Astrocyte (in vitro differentiated cells and primary cell): ENCODE data around the gene DCBLD2. TPM values are rescaled to one million over a fixed set of nuclear protein-coding genes. Genes with fewer than 3 reads are reported as not detected.

Experiments used
- DNase-seq: peaks from one replicate; pipeline ENCODE4 v3.0.0-alpha.2; 2010; ENCODE audit warnings: low read depth
- FAIRE-seq: peaks from 2 replicates; lab custom pipeline; 2011; peaks lifted over from hg19 to GRCh38; lab: Jason Lieb, UNC
- H2AFZ ChIP-seq: 2 replicates; pipeline ENCODE4 v1.6.0; 2012; ENCODE audit warnings: low read depth, low read length, inconsistent platforms
- H3K27ac ChIP-seq: 2 replicates; pipeline ENCODE4 v1.5.1; 2011; ENCODE audit warnings: low read depth, low read length, inconsistent platforms
- H3K27me3 ChIP-seq: 2 replicates; pipeline ENCODE4 v1.6.0; 2011; ENCODE audit warnings: low read length, inconsistent platforms; ENCODE audit not compliant: insufficient read depth
- H3K36me3 ChIP-seq: 2 replicates; pipeline ENCODE4 v1.5.1; 2011; ENCODE audit warnings: low read length, inconsistent platforms; ENCODE audit not compliant: insufficient read depth
- H3K4me1 ChIP-seq: 2 replicates; pipeline ENCODE4 v1.5.1; 2011; ENCODE audit warnings: low read length, inconsistent platforms; ENCODE audit not compliant: insufficient read depth
- H3K4me2 ChIP-seq: 2 replicates; pipeline ENCODE4 v1.6.0; 2012; ENCODE audit warnings: low read length, inconsistent platforms
- H3K4me3 ChIP-seq: 2 replicates; pipeline ENCODE4 v1.5.1; 2011; ENCODE audit warnings: low read depth, mild to moderate bottlenecking, low read length, inconsistent platforms; ENCODE audit not compliant: insufficient read depth
- H3K79me2 ChIP-seq: 2 replicates; pipeline ENCODE4 v1.6.0; 2012; ENCODE audit warnings: mild to moderate bottlenecking, low read length, inconsistent platforms; ENCODE audit not compliant: insufficient read depth
- H3K9ac ChIP-seq: 2 replicates; pipeline ENCODE4 v1.6.0; 2012; ENCODE audit warnings: mild to moderate bottlenecking, low read length, inconsistent platforms
- H3K9me3 ChIP-seq: 2 replicates; pipeline ENCODE4 v1.5.1; 2012; ENCODE audit warnings: low read depth, mild to moderate bottlenecking, low read length, inconsistent platforms; ENCODE audit not compliant: insufficient read depth
- H4K20me1 ChIP-seq: 2 replicates; pipeline ENCODE4 v1.6.0; 2012; ENCODE audit warnings: low read length, inconsistent platforms; ENCODE audit not compliant: insufficient read depth
- H3K27ac Mint-ChIP-seq: one replicate; pipeline ENCODE4 v1.8.0; 2021; ENCODE audit warnings: mild to moderate bottlenecking, mixed read lengths; ENCODE audit not compliant: unreplicated experiment
- H3K27me3 Mint-ChIP-seq: one replicate; pipeline ENCODE4 v1.8.0; 2021; ENCODE audit warnings: low read depth, mixed read lengths; ENCODE audit not compliant: unreplicated experiment
- H3K36me3 Mint-ChIP-seq: one replicate; pipeline ENCODE4 v1.8.0; 2021; ENCODE audit warnings: low read depth, mixed read lengths; ENCODE audit not compliant: unreplicated experiment
- H3K4me1 Mint-ChIP-seq: one replicate; pipeline ENCODE4 v1.8.0; 2021; ENCODE audit warnings: low read depth, mixed read lengths; ENCODE audit not compliant: unreplicated experiment
- H3K4me3 Mint-ChIP-seq: one replicate; pipeline ENCODE4 v1.8.0; 2021; ENCODE audit warnings: mild to moderate bottlenecking, moderate library complexity, mixed read lengths; ENCODE audit not compliant: unreplicated experiment
- H3K9me3 Mint-ChIP-seq: one replicate; pipeline ENCODE4 v1.8.0; 2021; ENCODE audit warnings: mild to moderate bottlenecking, mixed read lengths; ENCODE audit not compliant: unreplicated experiment
- EZH2 ChIP-seq: IDR thresholded peaks from 2 replicates; pipeline ENCODE4 v1.6.1; 2012; ENCODE audit warnings: mild to moderate bottlenecking, low read length, inconsistent platforms; ENCODE audit not compliant: insufficient read depth
- total RNA-seq: library from RNA; stranded (reverse); gene quantifications from 2 replicates; pipeline ENCODE4 v1.2.1, GENCODE V29; 2021
- TF ChIP-seq, protein P1 (sequence below): IDR thresholded peaks from 2 replicates; pipeline ENCODE4 v1.5.1; 2011; ENCODE audit warnings: low read depth, mild to moderate bottlenecking, inconsistent platforms, low read length, moderate library complexity; ENCODE audit not compliant: insufficient read depth

DCBLD2 gene
- total RNA-seq, 1 donor from 2014 or later: 243 TPM

DNA sequence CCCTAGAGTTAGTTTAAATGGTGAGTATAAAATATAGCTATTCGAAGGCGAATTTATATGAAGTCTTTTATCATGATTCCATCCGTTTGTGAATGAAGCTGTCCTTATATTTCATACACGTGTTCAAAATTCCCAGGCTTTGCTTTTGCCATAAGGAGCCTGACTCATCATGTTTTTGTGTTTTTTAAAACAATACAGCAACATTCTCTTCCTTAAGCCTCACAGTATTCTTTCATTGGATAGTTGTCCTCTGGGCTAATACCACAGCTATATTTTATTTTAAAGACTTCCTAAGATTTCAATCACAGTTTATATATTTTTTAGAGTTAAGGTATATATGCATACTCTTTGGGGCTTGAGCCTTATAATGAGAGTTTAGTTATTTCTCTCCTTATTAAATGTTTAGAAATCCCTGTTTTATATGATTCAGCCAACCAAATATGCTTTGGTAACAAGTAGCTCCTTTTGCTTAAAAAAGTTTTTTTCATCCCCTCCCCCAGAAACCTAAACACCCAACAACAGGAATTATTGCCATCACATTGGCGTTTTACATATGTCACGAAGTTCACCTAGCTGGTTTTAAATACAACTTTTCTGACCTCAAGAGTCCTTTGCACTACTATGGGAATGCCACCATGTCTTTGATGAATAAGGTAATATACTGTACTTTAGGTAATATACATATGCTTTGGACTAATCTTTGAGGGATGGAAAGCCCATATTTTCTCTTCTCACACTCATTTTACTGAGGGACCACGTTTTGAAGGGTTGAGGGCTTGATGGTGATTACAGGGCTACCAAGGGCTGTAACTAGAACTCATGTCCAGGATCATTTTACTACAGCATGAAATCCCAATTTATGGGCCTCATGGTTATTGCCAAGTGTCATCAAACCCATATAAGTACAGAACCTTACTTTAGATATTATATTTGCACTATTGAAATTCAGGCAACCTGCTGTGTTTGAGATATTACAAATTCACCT is 109.9 kb downstream of the DCBLD2 start:
- peak; percentile 45 for FAIRE-seq
- H3K27ac ChIP-seq: no peak overlapping the region

DNA sequence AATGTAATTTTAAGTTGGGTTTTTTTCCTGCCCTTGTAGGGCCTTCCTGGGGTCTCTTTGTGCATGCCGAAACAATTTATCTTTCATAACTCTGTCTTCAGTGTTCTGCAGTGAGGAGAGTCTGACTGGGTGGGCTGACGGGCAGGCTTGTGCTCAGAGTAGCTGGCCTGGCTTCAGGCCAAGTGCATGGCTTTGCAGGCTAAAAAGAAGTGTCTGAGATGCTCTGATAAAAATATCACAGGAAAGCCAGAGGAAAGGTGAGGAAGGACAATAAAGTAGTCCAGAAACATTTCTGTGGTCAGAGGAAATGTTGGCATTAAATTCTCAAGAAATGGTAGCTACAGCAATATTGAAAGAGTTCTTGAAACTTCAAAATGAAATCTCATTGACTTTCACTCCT is 112.8 kb downstream of the DCBLD2 start:
- H3K9me3 Mint-ChIP-seq: no peaks in the 10 kb centered on the region
- H3K4me3 Mint-ChIP-seq: no peak overlapping the region
- H3K4me1 ChIP-seq: peaks cover 39% of the 10 kb centered on the region
- TF ChIP-seq, protein P1, sequence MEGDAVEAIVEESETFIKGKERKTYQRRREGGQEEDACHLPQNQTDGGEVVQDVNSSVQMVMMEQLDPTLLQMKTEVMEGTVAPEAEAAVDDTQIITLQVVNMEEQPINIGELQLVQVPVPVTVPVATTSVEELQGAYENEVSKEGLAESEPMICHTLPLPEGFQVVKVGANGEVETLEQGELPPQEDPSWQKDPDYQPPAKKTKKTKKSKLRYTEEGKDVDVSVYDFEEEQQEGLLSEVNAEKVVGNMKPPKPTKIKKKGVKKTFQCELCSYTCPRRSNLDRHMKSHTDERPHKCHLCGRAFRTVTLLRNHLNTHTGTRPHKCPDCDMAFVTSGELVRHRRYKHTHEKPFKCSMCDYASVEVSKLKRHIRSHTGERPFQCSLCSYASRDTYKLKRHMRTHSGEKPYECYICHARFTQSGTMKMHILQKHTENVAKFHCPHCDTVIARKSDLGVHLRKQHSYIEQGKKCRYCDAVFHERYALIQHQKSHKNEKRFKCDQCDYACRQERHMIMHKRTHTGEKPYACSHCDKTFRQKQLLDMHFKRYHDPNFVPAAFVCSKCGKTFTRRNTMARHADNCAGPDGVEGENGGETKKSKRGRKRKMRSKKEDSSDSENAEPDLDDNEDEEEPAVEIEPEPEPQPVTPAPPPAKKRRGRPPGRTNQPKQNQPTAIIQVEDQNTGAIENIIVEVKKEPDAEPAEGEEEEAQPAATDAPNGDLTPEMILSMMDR: no peak
- TF ChIP-seq EZH2: no peak
- no peak overlapping the region for H3K4me3 ChIP-seq
- FAIRE-seq: no peak
- H3K9me3 ChIP-seq: no peaks in the 10 kb centered on the region
- no peaks in the 10 kb centered on the region for H3K27me3 ChIP-seq
- H2AFZ ChIP-seq: no peak overlapping the region
- H3K27ac ChIP-seq: no peak overlapping the region
- H3K9ac ChIP-seq: no peak overlapping the region
- no peaks in the 10 kb centered on the region for H3K36me3 ChIP-seq
- H3K4me2 ChIP-seq: no peak overlapping the region
- no peaks in the 10 kb centered on the region for H3K79me2 ChIP-seq
- H3K4me1 Mint-ChIP-seq: peaks cover 41% of the 10 kb centered on the region
- no peak overlapping the region for H3K27ac Mint-ChIP-seq
- H4K20me1 ChIP-seq: peaks cover 13% of the 10 kb centered on the region
- H3K27me3 Mint-ChIP-seq: no peaks in the 10 kb centered on the region
- H3K36me3 Mint-ChIP-seq: peaks cover 2% of the 10 kb centered on the region
- DNase-seq: no peak

More for the DNA sequence above, 109.9 kb downstream of the DCBLD2 start:
- H3K27me3 Mint-ChIP-seq: no peaks in the 10 kb centered on the region
- no peak overlapping the region for H3K4me3 Mint-ChIP-seq
- H3K36me3 Mint-ChIP-seq: peaks cover 3% of the 10 kb centered on the region
- H3K9me3 ChIP-seq: no peaks in the 10 kb centered on the region
- no peak overlapping the region for H2AFZ ChIP-seq
- no peak overlapping the region for H3K9ac ChIP-seq
- no peak overlapping the region for H3K27ac Mint-ChIP-seq
- no peaks in the 10 kb centered on the region for H3K79me2 ChIP-seq
- H3K9me3 Mint-ChIP-seq: no peaks in the 10 kb centered on the region
- DNase-seq: no peak
- no peak overlapping the region for H3K4me3 ChIP-seq
- peaks cover 17% of the 10 kb centered on the region for H3K36me3 ChIP-seq
- H3K4me1 Mint-ChIP-seq: peaks cover 21% of the 10 kb centered on the region
- TF ChIP-seq, protein P1: no peak
- TF ChIP-seq EZH2: no peak
- H3K4me1 ChIP-seq: peaks cover 13% of the 10 kb centered on the region
- peaks cover 25% of the 10 kb centered on the region for H4K20me1 ChIP-seq
- no peaks in the 10 kb centered on the region for H3K27me3 ChIP-seq
- no peak overlapping the region for H3K4me2 ChIP-seq

DNA sequence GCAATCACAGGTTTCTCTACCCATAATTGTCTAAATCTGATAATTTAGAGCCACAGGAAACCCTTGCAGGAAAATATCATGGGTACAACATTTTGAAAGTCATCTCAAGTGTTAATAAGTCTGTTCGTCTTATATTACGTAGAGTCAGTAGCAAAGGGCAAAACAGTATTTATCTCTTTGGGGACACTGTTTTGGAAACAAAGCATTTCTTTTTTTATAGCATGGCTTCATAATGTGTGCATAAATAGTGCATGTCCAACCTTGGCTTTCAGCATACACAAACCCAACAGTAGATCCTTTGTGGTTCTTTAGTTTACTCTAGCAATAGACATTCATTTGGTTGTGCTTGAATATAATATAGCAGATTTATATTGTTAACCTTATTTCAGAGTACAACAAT is 114.3 kb downstream of the DCBLD2 start:
- H3K27ac Mint-ChIP-seq: no peak overlapping the region
- H3K9ac ChIP-seq: no peak overlapping the region
- DNase-seq (no peak), FAIRE-seq (no peak)
- no peak overlapping the region for H3K4me3 ChIP-seq
- TF ChIP-seq, protein P1: no peak
- TF ChIP-seq EZH2: no peak
- H3K9me3 Mint-ChIP-seq: no peaks in the 10 kb centered on the region
- H3K4me3 Mint-ChIP-seq: no peak overlapping the region
- peaks cover 7% of the 10 kb centered on the region for H4K20me1 ChIP-seq
- H3K27me3 Mint-ChIP-seq: no peaks in the 10 kb centered on the region
- peaks cover 46% of the 10 kb centered on the region for H3K4me1 Mint-ChIP-seq
- H3K4me2 ChIP-seq: no peak overlapping the region
- no peaks in the 10 kb centered on the region for H3K9me3 ChIP-seq
- H3K36me3 ChIP-seq: no peaks in the 10 kb centered on the region
- no peak overlapping the region for H2AFZ ChIP-seq
- peaks cover 2% of the 10 kb centered on the region for H3K36me3 Mint-ChIP-seq
- no peak overlapping the region for H3K27ac ChIP-seq
- H3K4me1 ChIP-seq: peaks cover 52% of the 10 kb centered on the region
- H3K27me3 ChIP-seq: no peaks in the 10 kb centered on the region
- no peaks in the 10 kb centered on the region for H3K79me2 ChIP-seq
